IgD-negative memory B cell (primary cell): Measurements from ENCODE around the gene TCF23. TPM values are rescaled to one million over a fixed set of nuclear protein-coding genes. Genes with fewer than 3 reads are reported as not detected.
A peak's percentile ranks its signal among the peaks of the same experiment; 100 is the strongest.

Experiments
- H3K27ac Mint-ChIP-seq, 3 donors: one replicate each; pipeline ENCODE4 v1.8.0; 2020 to 2022; ENCODE audit warnings: mild to moderate bottlenecking in 3 of 3, mixed read lengths in 3 of 3, moderate library complexity in 1 of 3
- H3K27me3 Mint-ChIP-seq: one replicate; pipeline ENCODE4 v1.8.0; 2021; ENCODE audit warnings: mixed read lengths
- H3K36me3 Mint-ChIP-seq: one replicate; pipeline ENCODE4 v1.8.0; 2020; ENCODE audit warnings: mild to moderate bottlenecking, mixed read lengths
- H3K4me1 Mint-ChIP-seq, 3 donors: one replicate each; pipeline ENCODE4 v1.8.0; 2020 to 2022; ENCODE audit warnings: mixed read lengths in 3 of 3, mild to moderate bottlenecking in 1 of 3
- H3K4me3 Mint-ChIP-seq, 4 donors: one replicate each; pipeline ENCODE4 v1.8.0; 2020 to 2022; ENCODE audit warnings: mild to moderate bottlenecking in 4 of 4, mixed read lengths in 4 of 4, moderate library complexity in 3 of 4
- H3K9me3 Mint-ChIP-seq, 3 donors: one replicate each; pipeline ENCODE4 v1.8.0; 2020 to 2021; ENCODE audit warnings: mixed read lengths in 3 of 3, mild to moderate bottlenecking in 1 of 3
- polyA plus RNA-seq: library from polyadenylated mRNA; unstranded; fragments of 300-500 nt; fragmentation: Illumina TruSeq; gene quantifications from one replicate; pipeline ENCODE4 v1.2.3, GENCODE V29; 2021

TCF23 gene
- polyA plus RNA-seq, 1 donor from 2014 or later = not detected

DNA sequence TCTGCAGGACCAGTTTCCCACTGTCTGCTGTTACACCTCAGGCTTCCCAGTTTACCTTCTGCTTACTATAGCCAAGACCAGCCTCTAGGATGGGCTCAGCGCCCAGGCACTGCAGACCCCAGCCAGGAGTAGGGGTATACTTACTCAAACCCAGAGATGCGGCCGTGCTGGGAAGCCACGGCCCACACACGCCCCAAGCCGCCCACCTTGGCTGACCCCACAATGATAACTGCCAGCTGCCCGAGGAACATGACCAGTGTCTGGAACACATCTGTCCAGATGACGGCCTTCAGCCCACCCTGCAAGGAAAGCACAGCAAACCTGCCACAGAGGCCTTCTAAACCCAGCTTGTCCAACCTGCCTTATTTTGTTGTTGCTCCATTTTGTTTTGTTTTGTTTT is 56.4 kb downstream of the TCF23 start:
- Mint-ChIP-seq H3K27me3 (no peaks in the 10 kb centered on the region), H3K4me1 (peaks cover 6 to 10% (median 8%) of the 10 kb centered on the region in 3 donors), H3K4me3 (no peak overlapping the region), H3K36me3 (peaks cover 1% of the 10 kb centered on the region), H3K27ac (peak overlapping the region in 1 of 3 donors; percentile 51), H3K9me3 (no peaks in the 10 kb centered on the region)

DNA sequence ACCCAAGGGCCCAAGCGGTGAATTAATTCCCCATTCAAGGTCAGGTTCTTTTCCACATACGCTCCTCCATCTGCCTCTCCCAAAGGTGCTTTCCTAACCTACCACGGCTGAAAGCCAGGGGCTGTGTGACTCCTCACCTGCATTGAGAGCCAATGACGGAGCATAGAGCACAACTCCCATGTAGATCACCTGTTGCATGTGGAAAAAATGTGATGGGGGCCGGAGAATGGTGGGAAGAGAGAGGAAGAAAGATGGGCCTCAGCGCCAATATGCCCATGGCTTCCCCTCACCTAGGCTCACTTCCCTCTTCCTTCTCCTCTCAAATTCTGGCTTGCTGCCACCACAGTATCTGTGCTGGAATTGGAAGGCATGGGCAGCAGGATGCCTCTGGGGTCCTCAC is 57.5 kb downstream of the TCF23 start:
- no peak overlapping the region for H3K4me3 Mint-ChIP-seq
- H3K9me3 Mint-ChIP-seq = no peaks in the 10 kb centered on the region
- no peaks in the 10 kb centered on the region for H3K27me3 Mint-ChIP-seq
- H3K36me3 Mint-ChIP-seq = no peaks in the 10 kb centered on the region
- peak overlapping the region in 1 of 3 donors; percentile 51 for H3K27ac Mint-ChIP-seq
- peaks cover 6 to 10% (median 8%) of the 10 kb centered on the region in 3 donors for H3K4me1 Mint-ChIP-seq

Other genes with a start within 250 kb of the TCF23 start
- gene MAPRE3, start 178.4 kb upstream of the TCF23 start, polyA plus RNA-seq = 2.4 TPM
- 34.3 TPM for gene TMEM214, start 116.0 kb upstream of the TCF23 start, polyA plus RNA-seq
- gene AGBL5, start 97.3 kb upstream of the TCF23 start, polyA plus RNA-seq = 10.8 TPM
- 723 TPM for gene OST4, start 77.3 kb upstream of the TCF23 start, polyA plus RNA-seq
- 0.61 TPM for gene EMILIN1, start 70.4 kb upstream of the TCF23 start, polyA plus RNA-seq
- gene KHK, start 62.2 kb upstream of the TCF23 start, polyA plus RNA-seq = 6.5 TPM
- gene CGREF1, start 29.9 kb upstream of the TCF23 start, polyA plus RNA-seq = not detected
- gene ABHD1, start 25.2 kb upstream of the TCF23 start, polyA plus RNA-seq = 0.35 TPM
- gene PREB, start 14.4 kb upstream of the TCF23 start, polyA plus RNA-seq = 62.2 TPM
- not detected for gene PRR30, start 9.6 kb upstream of the TCF23 start, polyA plus RNA-seq
- gene ATRAID, start 63.0 kb downstream of the TCF23 start, polyA plus RNA-seq = 274 TPM
- gene SLC5A6, start 63.3 kb downstream of the TCF23 start, polyA plus RNA-seq = 20.3 TPM
- gene CAD, start 68.4 kb downstream of the TCF23 start, polyA plus RNA-seq = 18.9 TPM
- not detected for gene SLC30A3, start 114.0 kb downstream of the TCF23 start, polyA plus RNA-seq
- gene DNAJC5G, start 126.4 kb downstream of the TCF23 start, polyA plus RNA-seq = not detected
- gene TRIM54, start 133.4 kb downstream of the TCF23 start, polyA plus RNA-seq = not detected
- 1.6 TPM for gene UCN, start 159.4 kb downstream of the TCF23 start, polyA plus RNA-seq
- gene MPV17, start 174.1 kb downstream of the TCF23 start, polyA plus RNA-seq = 96.1 TPM
- 38.6 TPM for gene GTF3C2, start 207.8 kb downstream of the TCF23 start, polyA plus RNA-seq
- 35.0 TPM for gene EIF2B4, start 221.3 kb downstream of the TCF23 start, polyA plus RNA-seq
- gene SNX17, start 221.6 kb downstream of the TCF23 start, polyA plus RNA-seq = 219 TPM
- gene ZNF513, start 231.7 kb downstream of the TCF23 start, polyA plus RNA-seq = 4.8 TPM